NCI-H460 (cell line): ENCODE results near the gene COL4A3. TPM values are rescaled to one million over a fixed set of nuclear protein-coding genes. Genes with fewer than 3 reads are reported as not detected.

Experiments used
- DNase-seq: peaks from one replicate; pipeline ENCODE4 v3.0.0-alpha.2; 2016; ENCODE audit warnings: low read depth; ENCODE audit errors: extremely low read depth
- total RNA-seq: library from RNA; depleted of rRNA; stranded (reverse); fragments of >200 nt; shearing (Covaris generic); gene quantifications from 2 replicates; pipeline ENCODE4 v1.2.3, GENCODE V29; 2014; rRNA removed

The COL4A3 gene
- total RNA-seq, 1 experiment from 2014 or later = 5.5 TPM

- no peak for DNase-seq
These were observed 162.4 kb downstream of the COL4A3 start for GRCh38 chr2:227326783-227327182.

GRCh38 chr2:227335713-227336112 lies 171.3 kb downstream of the COL4A3 start:
- no peak for DNase-seq

- DNase-seq = no peak
These were observed 173.0 kb downstream of the COL4A3 start for GRCh38 chr2:227337442-227337841.

- no peak for DNase-seq
These were observed 174.7 kb downstream of the COL4A3 start for GRCh38 chr2:227339098-227339599.

GRCh38 chr2:227340106-227340505 lies 175.7 kb downstream of the COL4A3 start:
- DNase-seq = no peak

GRCh38 chr2:227341553-227341952 lies 177.1 kb downstream of the COL4A3 start:
- DNase-seq = no peak

GRCh38 chr2:227344231-227344630 lies 179.8 kb downstream of the COL4A3 start:
- no peak for DNase-seq

- peak; percentile 81 for DNase-seq
These were observed 182.7 kb downstream of the COL4A3 start for GRCh38 chr2:227347117-227347516.

- no peak for DNase-seq
These were observed 183.9 kb downstream of the COL4A3 start for GRCh38 chr2:227348324-227348723.

- no peak for DNase-seq
These were observed 185.7 kb downstream of the COL4A3 start for GRCh38 chr2:227349989-227350612.

GRCh38 chr2:227351639-227352038 lies 187.2 kb downstream of the COL4A3 start:
- DNase-seq = no peak

- no peak for DNase-seq
These were observed 195.9 kb downstream of the COL4A3 start for GRCh38 chr2:227360351-227360750.

- DNase-seq = no peak
These were observed 199.3 kb downstream of the COL4A3 start for GRCh38 chr2:227363756-227364155.

Other genes starting within 250 kb of the COL4A3 start
- gene COL4A4, start 419 bp upstream of the COL4A3 start, total RNA-seq = 6.6 and 8.0 TPM in 2 replicates
- 785 and 851 TPM in 2 replicates for gene MFF, start 160.6 kb downstream of the COL4A3 start, total RNA-seq
- 0.72 and 0.99 TPM in 2 replicates for gene TM4SF20, start 214.7 kb downstream of the COL4A3 start, total RNA-seq
- gene SCYGR1, start 223.3 kb downstream of the COL4A3 start, total RNA-seq = not detected in 2 replicates